ENCODE results near the gene MAN1A1.

- TF ChIP-seq, protein P1, sequence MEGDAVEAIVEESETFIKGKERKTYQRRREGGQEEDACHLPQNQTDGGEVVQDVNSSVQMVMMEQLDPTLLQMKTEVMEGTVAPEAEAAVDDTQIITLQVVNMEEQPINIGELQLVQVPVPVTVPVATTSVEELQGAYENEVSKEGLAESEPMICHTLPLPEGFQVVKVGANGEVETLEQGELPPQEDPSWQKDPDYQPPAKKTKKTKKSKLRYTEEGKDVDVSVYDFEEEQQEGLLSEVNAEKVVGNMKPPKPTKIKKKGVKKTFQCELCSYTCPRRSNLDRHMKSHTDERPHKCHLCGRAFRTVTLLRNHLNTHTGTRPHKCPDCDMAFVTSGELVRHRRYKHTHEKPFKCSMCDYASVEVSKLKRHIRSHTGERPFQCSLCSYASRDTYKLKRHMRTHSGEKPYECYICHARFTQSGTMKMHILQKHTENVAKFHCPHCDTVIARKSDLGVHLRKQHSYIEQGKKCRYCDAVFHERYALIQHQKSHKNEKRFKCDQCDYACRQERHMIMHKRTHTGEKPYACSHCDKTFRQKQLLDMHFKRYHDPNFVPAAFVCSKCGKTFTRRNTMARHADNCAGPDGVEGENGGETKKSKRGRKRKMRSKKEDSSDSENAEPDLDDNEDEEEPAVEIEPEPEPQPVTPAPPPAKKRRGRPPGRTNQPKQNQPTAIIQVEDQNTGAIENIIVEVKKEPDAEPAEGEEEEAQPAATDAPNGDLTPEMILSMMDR (IDR thresholded peaks at IDR 0.05; ENCODE audit: insufficient read depth, low read length), result no peak
- TF ChIP-seq, protein P2, sequence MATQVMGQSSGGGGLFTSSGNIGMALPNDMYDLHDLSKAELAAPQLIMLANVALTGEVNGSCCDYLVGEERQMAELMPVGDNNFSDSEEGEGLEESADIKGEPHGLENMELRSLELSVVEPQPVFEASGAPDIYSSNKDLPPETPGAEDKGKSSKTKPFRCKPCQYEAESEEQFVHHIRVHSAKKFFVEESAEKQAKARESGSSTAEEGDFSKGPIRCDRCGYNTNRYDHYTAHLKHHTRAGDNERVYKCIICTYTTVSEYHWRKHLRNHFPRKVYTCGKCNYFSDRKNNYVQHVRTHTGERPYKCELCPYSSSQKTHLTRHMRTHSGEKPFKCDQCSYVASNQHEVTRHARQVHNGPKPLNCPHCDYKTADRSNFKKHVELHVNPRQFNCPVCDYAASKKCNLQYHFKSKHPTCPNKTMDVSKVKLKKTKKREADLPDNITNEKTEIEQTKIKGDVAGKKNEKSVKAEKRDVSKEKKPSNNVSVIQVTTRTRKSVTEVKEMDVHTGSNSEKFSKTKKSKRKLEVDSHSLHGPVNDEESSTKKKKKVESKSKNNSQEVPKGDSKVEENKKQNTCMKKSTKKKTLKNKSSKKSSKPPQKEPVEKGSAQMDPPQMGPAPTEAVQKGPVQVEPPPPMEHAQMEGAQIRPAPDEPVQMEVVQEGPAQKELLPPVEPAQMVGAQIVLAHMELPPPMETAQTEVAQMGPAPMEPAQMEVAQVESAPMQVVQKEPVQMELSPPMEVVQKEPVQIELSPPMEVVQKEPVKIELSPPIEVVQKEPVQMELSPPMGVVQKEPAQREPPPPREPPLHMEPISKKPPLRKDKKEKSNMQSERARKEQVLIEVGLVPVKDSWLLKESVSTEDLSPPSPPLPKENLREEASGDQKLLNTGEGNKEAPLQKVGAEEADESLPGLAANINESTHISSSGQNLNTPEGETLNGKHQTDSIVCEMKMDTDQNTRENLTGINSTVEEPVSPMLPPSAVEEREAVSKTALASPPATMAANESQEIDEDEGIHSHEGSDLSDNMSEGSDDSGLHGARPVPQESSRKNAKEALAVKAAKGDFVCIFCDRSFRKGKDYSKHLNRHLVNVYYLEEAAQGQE (IDR thresholded peaks at IDR 0.05; ENCODE audit: insufficient replicate concordance, low read depth), result no peak
- TF ChIP-seq POLR2AphosphoS5 (IDR thresholded peaks at IDR 0.05; ENCODE audit: low read depth) (no peak), GABPA (IDR thresholded peaks at IDR 0.05; ENCODE audit: low read depth) (no peak)
Observed at GRCh38 chr6:119317007-119317406, 32.6 kb downstream of the MAN1A1 start.

Measured in HL-60 (cell line).